Measurements from ENCODE around the gene DEFB108B. TPM values are rescaled to one million over a fixed set of nuclear protein-coding genes. Genes with fewer than 3 reads are reported as not detected.
"Not testable (repeated sequence)": the region's sequence is repeated elsewhere in the genome, so short reads cannot be mapped to it uniquely, and the experiment has no call there.

Gene DEFB108B
- total RNA-seq, 2 donors from 2014 or later: not detected

DNA sequence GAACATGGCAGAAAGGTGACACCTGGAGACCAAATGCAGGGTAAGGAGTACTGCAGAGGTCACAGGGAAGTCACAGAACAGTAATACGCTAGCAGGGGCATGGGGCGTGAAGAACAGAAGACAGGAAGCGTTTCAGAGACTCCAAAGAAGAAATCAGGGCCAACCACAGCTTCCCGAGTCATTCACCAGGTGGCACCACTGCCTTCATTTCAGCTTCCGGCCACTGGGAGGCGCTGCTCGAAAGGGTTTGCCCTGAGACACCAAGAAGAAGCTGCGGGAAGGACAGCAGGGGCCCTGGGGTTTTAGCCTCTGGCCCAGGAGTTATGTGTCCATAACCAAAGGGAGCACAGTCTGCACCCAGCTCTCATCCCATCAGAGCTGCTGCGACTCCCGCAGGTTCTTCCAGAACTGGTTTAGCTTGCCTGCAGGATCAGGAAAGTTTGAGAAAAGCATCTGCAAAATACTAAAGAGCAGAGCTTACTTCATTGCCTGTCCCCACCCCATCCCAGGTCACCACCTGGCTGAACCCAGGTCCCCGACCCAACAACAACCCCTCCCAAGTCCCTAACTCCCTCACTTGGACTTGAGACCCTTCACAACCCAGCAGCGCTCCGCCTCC, 32.6 kb upstream of the DEFB108B start:
- not testable (repeated sequence) for H3K27me3 Mint-ChIP-seq; H3K36me3 Mint-ChIP-seq (ENCODE audit: low read depth); ATAC-seq (replicated peaks); H3K4me3 Mint-ChIP-seq; H3K9me3 Mint-ChIP-seq; H3K4me1 Mint-ChIP-seq; H3K27ac Mint-ChIP-seq

DNA sequence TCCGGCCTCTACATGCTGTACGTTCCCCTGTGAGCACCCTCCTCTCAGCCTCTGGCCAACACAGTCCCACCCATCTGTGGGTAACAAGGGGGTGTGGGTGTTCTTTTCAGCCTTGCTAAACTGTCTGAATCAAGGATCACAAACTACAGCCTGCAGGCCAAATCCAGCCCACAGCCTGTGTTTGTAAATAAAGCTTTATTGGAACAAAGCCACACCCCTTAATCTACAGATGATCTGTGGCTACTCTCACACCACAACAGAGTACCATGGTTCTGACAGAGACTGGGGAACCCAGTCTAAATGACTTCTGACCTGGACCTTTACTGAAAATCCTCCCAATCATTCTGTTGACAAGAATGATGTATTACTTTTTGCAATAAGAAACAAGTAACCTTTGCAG, 32.0 kb upstream of the DEFB108B start:
- H3K4me1 Mint-ChIP-seq; H3K36me3 Mint-ChIP-seq (ENCODE audit: low read depth); ATAC-seq (replicated peaks); H3K9me3 Mint-ChIP-seq; H3K4me3 Mint-ChIP-seq; H3K27me3 Mint-ChIP-seq; H3K27ac Mint-ChIP-seq: not testable (repeated sequence)

DNA sequence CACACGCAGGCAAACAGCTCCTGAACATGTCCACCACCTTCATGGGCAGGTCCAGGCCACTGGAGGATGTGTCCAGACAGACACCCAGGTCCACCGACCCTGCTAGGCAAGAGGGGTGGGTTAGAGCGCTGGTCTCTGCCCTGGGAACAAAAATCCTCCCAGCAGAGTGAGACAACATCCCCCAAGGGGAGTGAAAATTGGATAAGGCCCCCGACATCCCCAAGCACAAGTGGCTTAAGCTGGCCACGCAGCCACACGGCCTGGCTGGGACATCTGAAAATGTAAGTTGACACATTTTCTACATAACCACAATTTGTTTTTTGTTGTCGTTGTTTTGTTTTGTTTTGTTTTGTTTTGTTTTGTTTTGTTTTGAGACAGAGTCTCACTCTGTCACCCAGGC, 30.1 kb upstream of the DEFB108B start:
- not testable (repeated sequence) for H3K9me3 Mint-ChIP-seq; H3K4me3 Mint-ChIP-seq; ATAC-seq (replicated peaks); H3K36me3 Mint-ChIP-seq (ENCODE audit: low read depth); H3K27me3 Mint-ChIP-seq; H3K27ac Mint-ChIP-seq; H3K4me1 Mint-ChIP-seq

DNA sequence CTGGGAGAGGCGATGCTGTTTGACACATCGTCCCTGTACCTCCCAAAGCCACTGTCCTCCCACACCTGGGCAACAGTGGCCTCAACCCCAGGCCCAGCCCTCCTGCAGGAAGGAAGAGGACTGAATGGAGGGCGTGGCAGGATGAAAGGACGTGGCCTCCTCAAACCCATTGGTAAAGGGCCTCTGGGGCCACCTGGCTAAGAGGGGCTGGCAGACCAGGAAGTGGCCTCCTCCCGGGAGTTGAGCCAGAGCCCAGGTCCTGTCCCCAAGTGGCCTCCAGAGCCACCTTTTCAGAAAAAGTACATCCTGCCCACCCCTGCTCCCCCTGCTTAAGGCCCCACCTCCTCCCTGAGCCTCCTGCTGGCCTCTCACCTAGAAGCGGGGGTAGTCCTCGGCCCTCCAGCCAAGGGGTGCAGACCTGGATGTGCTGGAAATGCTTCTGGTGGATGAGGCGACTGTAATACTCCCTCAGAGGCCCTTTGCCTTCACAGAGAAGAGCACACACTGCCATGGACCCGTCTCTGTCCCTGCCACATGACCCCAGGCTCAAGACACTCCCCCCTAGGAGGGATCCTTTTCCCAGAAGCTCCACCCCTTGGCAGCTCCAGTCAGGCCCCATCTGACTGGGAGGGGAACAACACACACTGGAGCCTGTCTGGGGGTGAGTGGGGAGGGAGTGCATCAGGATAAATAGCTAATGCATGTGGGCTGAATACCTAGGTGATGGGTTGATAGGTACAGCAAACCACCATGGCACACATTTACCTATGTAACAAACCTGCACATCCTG, 28.6 kb upstream of the DEFB108B start:
- H3K4me3 Mint-ChIP-seq; H3K4me1 Mint-ChIP-seq; H3K36me3 Mint-ChIP-seq (ENCODE audit: low read depth); ATAC-seq (replicated peaks); H3K9me3 Mint-ChIP-seq; H3K27me3 Mint-ChIP-seq; H3K27ac Mint-ChIP-seq: not testable (repeated sequence)

DNA sequence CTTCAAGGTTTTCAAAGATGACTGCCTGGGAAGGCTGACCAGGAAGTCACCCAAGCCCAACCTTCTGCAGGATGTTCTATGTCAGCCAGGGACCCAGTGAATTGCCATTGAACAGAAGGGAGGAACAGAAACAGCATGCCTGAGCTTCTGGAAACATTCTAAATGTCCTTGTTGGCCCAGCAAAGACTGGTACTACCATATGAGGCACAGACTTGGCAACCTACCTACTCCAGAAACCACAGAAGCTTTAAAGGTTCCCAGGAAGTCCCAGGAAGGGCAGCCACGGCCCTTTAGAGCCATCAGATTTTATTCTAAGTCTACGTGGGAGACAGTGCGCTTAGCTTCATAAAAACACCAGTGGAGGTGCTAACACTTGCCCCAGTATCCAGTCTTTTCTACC, 20.5 kb upstream of the DEFB108B start:
- not testable (repeated sequence) for H3K36me3 Mint-ChIP-seq (ENCODE audit: low read depth); ATAC-seq (replicated peaks); H3K9me3 Mint-ChIP-seq; H3K4me1 Mint-ChIP-seq; H3K27me3 Mint-ChIP-seq
- Mint-ChIP-seq H3K4me3 (peak overlapping the region; percentile 78), H3K27ac (peak overlapping the region; percentile 85)

DNA sequence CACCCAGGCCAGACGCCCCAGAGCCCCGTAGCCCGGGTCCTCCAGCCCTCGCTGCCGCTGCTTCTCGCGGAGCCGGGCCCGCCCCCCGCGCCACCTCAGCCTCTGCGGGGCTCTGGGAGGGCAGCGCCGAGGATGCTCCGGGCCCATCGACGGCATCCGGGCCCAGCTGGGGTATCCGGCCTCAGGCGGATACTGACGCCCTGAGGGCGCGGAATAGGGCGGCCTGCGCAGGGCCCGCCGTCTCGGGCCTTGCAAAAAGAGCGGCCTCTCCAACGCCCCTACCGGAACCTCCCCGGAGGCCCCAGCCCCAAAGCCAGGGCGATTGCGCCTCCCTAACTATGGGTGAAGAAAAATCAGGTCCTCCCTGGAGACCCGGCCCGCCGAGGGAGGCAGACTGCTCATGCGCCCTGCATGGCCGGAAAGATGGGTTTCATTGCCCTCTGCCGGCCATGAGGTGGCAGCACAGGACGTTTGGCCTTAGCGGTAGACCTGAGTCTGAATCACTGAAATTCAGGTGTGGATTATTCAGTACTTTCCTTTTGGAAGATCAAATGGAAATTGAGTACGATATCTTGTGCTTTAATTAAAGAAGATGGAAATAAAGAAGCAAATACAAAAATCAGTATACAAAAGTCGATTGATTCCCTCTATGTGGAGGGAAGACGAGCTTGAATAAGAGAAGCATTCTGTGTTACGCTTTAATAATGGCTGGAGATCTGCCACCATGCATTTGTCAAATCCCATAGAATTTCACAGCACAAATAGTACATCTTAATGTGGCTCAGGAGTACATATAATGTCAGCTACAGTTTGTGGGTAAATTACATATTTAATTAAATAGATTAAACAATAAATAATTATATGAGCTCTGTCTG, 19.3 kb upstream of the DEFB108B start:
- not testable (repeated sequence) for H3K27me3 Mint-ChIP-seq; H3K4me1 Mint-ChIP-seq; H3K9me3 Mint-ChIP-seq; H3K27ac Mint-ChIP-seq; H3K36me3 Mint-ChIP-seq (ENCODE audit: low read depth)
- peak overlapping the region; percentile 78 for H3K4me3 Mint-ChIP-seq
- peak; percentile 83 for ATAC-seq (replicated peaks)

DNA sequence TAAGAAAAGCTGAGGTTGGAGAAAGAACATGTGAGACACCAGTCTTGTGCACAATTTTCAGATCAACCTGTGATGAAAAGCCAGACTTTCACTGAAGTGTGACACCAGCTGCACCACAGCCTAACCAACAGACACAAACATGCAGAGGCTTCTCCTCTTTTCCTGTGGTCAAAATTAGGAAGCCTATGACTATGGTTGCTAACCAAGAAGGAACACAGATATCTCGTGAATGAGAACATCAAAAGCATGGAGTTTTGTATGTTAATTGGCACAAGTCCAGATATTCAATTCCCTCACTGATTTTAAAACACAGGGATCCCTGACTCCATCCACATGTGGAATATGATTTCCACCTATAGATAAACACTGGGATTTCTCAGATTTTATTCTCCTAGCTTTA, 11.5 kb upstream of the DEFB108B start:
- H3K4me1 Mint-ChIP-seq; H3K9me3 Mint-ChIP-seq; ATAC-seq (replicated peaks); H3K27ac Mint-ChIP-seq; H3K36me3 Mint-ChIP-seq (ENCODE audit: low read depth); H3K4me3 Mint-ChIP-seq; H3K27me3 Mint-ChIP-seq: not testable (repeated sequence)

DNA sequence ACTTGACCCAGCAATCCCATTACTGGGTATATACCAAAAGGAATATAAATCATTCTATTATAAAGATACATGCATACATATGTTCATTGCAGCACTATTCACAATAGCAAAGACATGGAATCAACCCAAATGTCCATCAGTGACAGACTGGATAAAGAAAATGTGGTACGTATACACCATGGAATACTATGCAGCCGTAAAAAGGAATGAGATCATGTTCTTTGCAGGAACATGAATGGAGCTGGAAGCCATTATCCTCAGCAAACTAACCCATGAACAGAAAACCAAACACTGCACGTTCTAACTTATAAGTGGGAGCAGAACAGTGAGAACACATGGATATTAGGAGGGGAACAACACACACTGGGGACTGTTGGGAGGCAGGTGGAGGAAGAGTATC, 3.8 kb upstream of the DEFB108B start:
- H3K27me3 Mint-ChIP-seq; ATAC-seq (replicated peaks); H3K4me3 Mint-ChIP-seq; H3K4me1 Mint-ChIP-seq; H3K36me3 Mint-ChIP-seq (ENCODE audit: low read depth); H3K9me3 Mint-ChIP-seq; H3K27ac Mint-ChIP-seq: not testable (repeated sequence)

DNA sequence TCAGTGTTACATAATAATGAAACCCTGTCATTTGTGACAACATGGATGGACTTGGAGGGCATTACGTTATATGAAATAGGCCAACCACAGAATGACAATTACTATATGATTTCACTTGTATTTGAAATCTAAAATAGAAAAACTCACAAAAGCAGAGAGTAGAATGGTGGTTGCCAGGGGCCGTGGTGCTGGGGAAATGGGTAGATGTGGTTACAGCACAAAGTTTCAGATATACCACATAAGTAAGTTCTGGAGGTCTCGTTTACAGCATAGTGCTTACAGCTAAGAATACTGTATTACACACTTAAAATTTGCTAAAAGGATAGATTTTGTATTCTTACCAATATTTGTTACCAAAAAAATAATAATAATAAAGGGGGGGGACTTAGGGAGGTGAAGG, 3.3 kb upstream of the DEFB108B start:
- not testable (repeated sequence) for H3K4me3 Mint-ChIP-seq; H3K9me3 Mint-ChIP-seq; H3K27ac Mint-ChIP-seq; H3K4me1 Mint-ChIP-seq; H3K27me3 Mint-ChIP-seq; ATAC-seq (replicated peaks); H3K36me3 Mint-ChIP-seq (ENCODE audit: low read depth)

DNA sequence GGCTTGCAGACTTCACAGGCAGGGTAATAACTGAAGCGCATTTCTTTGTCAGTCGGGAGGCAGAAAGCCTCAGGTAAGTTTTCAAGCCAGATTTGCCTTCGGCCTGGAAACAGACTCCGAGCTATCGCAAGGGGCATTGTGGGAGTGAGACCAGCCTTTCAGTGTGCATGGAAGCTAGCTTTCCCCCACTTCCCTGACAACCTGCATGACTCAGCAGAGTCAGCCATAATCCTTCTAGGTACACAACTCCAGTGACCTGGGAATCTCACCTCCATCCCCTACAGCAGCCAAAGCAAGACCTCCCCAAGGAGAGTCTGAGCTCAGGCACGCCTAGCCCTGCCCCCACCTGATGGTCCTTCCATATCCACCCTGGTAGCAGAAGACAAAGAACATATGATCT, 9.7 kb downstream of the DEFB108B start:
- not testable (repeated sequence) for H3K4me3 Mint-ChIP-seq; H3K9me3 Mint-ChIP-seq; H3K36me3 Mint-ChIP-seq (ENCODE audit: low read depth); H3K27ac Mint-ChIP-seq; ATAC-seq (replicated peaks); H3K4me1 Mint-ChIP-seq; H3K27me3 Mint-ChIP-seq

DNA sequence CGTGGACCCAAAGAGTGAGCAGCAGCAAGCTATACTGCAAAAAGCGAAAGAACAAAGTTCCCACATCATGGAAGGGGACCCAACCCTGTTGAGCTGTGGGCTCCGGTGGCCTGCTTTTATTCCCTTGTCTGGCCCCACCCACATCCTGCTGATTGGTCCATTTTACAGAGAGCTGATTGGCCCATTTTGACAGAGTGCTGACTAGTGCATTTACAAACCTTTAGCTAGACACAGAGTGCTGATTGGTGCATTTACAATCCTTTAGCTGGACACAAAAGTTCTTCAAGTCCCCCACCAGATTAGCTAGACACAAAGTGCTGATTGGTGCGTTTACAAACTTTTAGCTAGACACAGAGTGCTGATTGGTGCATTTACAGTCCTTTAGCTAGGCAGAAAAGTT, 10.4 kb downstream of the DEFB108B start:
- H3K4me3 Mint-ChIP-seq; H3K27ac Mint-ChIP-seq; H3K4me1 Mint-ChIP-seq; H3K36me3 Mint-ChIP-seq (ENCODE audit: low read depth); H3K9me3 Mint-ChIP-seq; ATAC-seq (replicated peaks); H3K27me3 Mint-ChIP-seq: not testable (repeated sequence)

DNA sequence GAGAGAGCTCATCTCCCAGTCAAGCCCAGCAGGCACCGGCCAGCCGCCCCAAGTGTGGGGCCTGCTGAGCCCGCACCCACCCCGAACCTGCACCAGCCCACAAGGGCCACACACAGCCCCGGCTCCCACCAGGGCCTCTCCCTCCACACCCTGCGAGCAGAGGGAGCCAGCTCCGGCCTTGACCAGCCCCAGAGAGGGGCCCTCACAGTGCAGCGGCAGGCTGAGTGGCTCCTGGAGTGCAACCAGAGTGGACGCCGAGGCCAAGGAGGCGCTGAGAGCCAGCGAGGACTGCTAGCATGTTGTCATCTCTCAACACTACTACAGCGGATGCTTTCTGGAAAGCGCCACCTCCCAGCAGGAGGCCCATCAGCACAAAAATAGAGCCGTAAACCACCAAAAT, 10.9 kb downstream of the DEFB108B start:
- Mint-ChIP-seq H3K27ac (no peak overlapping the region), H3K36me3 (ENCODE audit: low read depth) (no peaks in the 10 kb centered on the region), H3K9me3 (no peaks in the 10 kb centered on the region), H3K4me3 (no peak overlapping the region), H3K4me1 (no peaks in the 10 kb centered on the region), H3K27me3 (no peaks in the 10 kb centered on the region)
- no peak for ATAC-seq (replicated peaks)

DNA sequence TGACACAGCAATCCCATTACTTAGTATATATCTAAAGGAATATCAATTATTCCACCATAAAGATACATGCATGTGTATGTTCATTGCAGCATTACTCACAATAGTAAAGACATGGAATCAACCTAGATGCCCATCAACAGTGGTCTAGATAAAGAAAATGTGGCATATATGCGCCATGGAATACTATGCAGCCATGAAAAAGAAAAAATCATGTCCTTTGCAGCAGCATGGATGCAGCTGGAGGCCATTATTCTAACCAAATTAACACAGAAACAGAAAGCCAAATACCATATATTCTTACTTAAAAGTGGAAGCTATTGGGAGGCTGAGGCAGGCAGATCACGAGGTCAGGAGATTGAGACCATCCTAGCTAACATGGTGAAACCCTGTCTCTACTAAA, 20.9 kb downstream of the DEFB108B start:
- not testable (repeated sequence) for H3K36me3 Mint-ChIP-seq (ENCODE audit: low read depth); H3K9me3 Mint-ChIP-seq; H3K27ac Mint-ChIP-seq; H3K27me3 Mint-ChIP-seq; ATAC-seq (replicated peaks); H3K4me1 Mint-ChIP-seq; H3K4me3 Mint-ChIP-seq

DNA sequence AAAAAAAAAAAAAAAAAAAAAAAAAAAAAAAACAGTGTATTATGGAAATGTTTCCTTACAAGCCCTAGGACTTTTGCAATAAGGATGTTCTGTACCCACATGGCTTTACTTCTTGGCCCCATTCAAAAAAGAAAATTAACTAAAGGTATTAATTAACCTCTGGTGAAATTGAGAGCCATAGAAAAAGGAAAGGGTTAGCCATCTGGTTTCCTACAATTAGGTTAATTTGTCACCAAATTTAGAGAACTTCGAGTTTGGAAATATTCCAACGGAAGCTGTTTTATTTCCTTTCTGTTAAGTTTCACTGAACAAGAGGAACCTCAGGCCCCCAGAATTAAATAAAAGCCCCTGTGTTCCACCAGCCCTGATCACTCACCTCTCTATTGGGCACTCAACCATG, 22.9 kb downstream of the DEFB108B start:
- not testable (repeated sequence) for H3K4me3 Mint-ChIP-seq, H3K4me1 Mint-ChIP-seq

DNA sequence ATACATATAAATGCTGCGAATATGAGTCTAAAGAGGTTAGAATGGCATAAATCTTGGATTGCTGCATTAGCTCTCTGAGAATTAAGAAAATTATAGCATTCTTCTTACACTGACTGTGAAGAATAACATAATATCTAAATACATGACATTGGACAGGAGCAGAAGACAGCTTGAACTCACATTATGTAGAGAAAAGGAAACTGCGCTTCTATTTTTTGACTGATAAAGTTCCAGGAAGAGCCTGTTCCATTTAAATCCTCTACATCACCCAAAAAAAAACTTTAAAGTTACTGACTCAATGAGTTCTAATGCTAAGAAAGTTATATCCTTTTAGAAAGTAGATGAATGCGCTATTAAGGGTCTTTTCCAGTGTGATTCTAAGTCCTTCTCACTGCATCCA, 27.8 kb downstream of the DEFB108B start:
- not testable (repeated sequence) for H3K27me3 Mint-ChIP-seq; H3K9me3 Mint-ChIP-seq; H3K4me1 Mint-ChIP-seq; H3K36me3 Mint-ChIP-seq (ENCODE audit: low read depth); H3K4me3 Mint-ChIP-seq; ATAC-seq (replicated peaks); H3K27ac Mint-ChIP-seq

More for the DNA sequence above, 22.9 kb downstream of the DEFB108B start:
- H3K27ac Mint-ChIP-seq; H3K27me3 Mint-ChIP-seq; ATAC-seq (replicated peaks); H3K9me3 Mint-ChIP-seq; H3K36me3 Mint-ChIP-seq (ENCODE audit: low read depth): not testable (repeated sequence)
